COLO668 (cell line): ENCODE results near the gene SLC22A23.

ENCODE experiments used
- DNase-seq: peaks from one replicate; lab custom pipeline; 2025; ENCODE audit not compliant: unreplicated experiment; lab: John Stamatoyannopoulos, UW

Gene SLC22A23

GRCh38 chr6:3473773-3474172 is 16.9 kb upstream of the SLC22A23 start:
- no peak for DNase-seq

- peak; percentile 11 for DNase-seq
Measured at GRCh38 chr6:3471711-3472110, 14.9 kb upstream of the SLC22A23 start.

- peak; percentile 9 for DNase-seq
Measured at GRCh38 chr6:3471286-3471685, 14.4 kb upstream of the SLC22A23 start.

- no peak for DNase-seq
Measured at GRCh38 chr6:3468585-3468984, 11.7 kb upstream of the SLC22A23 start.

- DNase-seq: no peak
Measured at GRCh38 chr6:3467996-3468395, 11.1 kb upstream of the SLC22A23 start.

GRCh38 chr6:3466488-3467219 is 9.8 kb upstream of the SLC22A23 start:
- DNase-seq: no peak

- no peak for DNase-seq
Measured at GRCh38 chr6:3460253-3460652, 3.4 kb upstream of the SLC22A23 start.

- no peak for DNase-seq
Measured at GRCh38 chr6:3458706-3459421, 2.0 kb upstream of the SLC22A23 start.

- peak; percentile 73 for DNase-seq
Measured at GRCh38 chr6:3457710-3458602, 1.1 kb upstream of the SLC22A23 start.

- peak; percentile 59 for DNase-seq
Measured at GRCh38 chr6:3456395-3456897, 404 bp downstream of the SLC22A23 start.

- peak; percentile 39 for DNase-seq
Measured at GRCh38 chr6:3455569-3456394, 1.1 kb downstream of the SLC22A23 start.

- peak; percentile 47 for DNase-seq
Measured at GRCh38 chr6:3455147-3455568, 1.7 kb downstream of the SLC22A23 start.

- DNase-seq: no peak
Measured at GRCh38 chr6:3454273-3455010, 2.4 kb downstream of the SLC22A23 start.

GRCh38 chr6:3453413-3454272 is 3.2 kb downstream of the SLC22A23 start:
- no peak for DNase-seq

GRCh38 chr6:3451498-3451897 is 5.4 kb downstream of the SLC22A23 start:
- DNase-seq: no peak

GRCh38 chr6:3450888-3451287 is 6.0 kb downstream of the SLC22A23 start:
- DNase-seq: no peak

GRCh38 chr6:3449750-3450305 is 7.0 kb downstream of the SLC22A23 start:
- no peak for DNase-seq

GRCh38 chr6:3449321-3449720 is 7.5 kb downstream of the SLC22A23 start:
- no peak for DNase-seq
